ENCODE measurements around the gene PDE4D.

GRCh38 chr5:59709846-59710245 lies 183.7 kb downstream of the PDE4D start:
- TF ChIP-seq, protein P1, sequence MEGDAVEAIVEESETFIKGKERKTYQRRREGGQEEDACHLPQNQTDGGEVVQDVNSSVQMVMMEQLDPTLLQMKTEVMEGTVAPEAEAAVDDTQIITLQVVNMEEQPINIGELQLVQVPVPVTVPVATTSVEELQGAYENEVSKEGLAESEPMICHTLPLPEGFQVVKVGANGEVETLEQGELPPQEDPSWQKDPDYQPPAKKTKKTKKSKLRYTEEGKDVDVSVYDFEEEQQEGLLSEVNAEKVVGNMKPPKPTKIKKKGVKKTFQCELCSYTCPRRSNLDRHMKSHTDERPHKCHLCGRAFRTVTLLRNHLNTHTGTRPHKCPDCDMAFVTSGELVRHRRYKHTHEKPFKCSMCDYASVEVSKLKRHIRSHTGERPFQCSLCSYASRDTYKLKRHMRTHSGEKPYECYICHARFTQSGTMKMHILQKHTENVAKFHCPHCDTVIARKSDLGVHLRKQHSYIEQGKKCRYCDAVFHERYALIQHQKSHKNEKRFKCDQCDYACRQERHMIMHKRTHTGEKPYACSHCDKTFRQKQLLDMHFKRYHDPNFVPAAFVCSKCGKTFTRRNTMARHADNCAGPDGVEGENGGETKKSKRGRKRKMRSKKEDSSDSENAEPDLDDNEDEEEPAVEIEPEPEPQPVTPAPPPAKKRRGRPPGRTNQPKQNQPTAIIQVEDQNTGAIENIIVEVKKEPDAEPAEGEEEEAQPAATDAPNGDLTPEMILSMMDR (IDR thresholded peaks at IDR 0.05; ENCODE audit: insufficient read depth, low read depth, low read length) = no peak
- no peak for TF ChIP-seq EZH2 (IDR thresholded peaks at IDR 0.05; ENCODE audit: insufficient read depth, low read length)

All from astrocyte (in vitro differentiated cells and primary cell).